ENCODE results near the gene RNF169. TPM values are rescaled to one million over a fixed set of nuclear protein-coding genes. Genes with fewer than 3 reads are reported as not detected.
"Not testable (repeated sequence)": the region's sequence is repeated elsewhere in the genome, so short reads cannot be mapped to it uniquely, and the experiment has no call there.

The RNF169 gene
- total and polyA plus RNA-seq, 8 donors, result 2.1 to 28.1 (median 8.2) TPM

GRCh38 chr11:74766905-74767304 lies 18.3 kb downstream of the RNF169 start:
- 94 to 99% (median 97%) methylated on average over 1 of the region's 1 CpG for WGBS, 5 donors
- no peak for DNase-seq
- TF ChIP-seq EP300 (IDR thresholded peaks at IDR 0.05) (no peak), POLR2AphosphoS5 (IDR thresholded peaks at IDR 0.05) (no peak), POLR2A (IDR thresholded peaks at IDR 0.05) (no peak), CTCF (IDR thresholded peaks at IDR 0.05) (no peak)
- H3K36me3 ChIP-seq, result peaks cover 0 to 3% (median 0%) of the 10 kb centered on the region in 4 donors
- no peaks in the 10 kb centered on the region for H3K9me3 ChIP-seq
- H3K27ac ChIP-seq, result no peak overlapping the region
- peaks cover 0 to 25% (median 6%) of the 10 kb centered on the region in 4 donors for H3K4me1 ChIP-seq
- no peak overlapping the region for H3K4me3 ChIP-seq
- H3K27me3 ChIP-seq, result no peaks in the 10 kb centered on the region
- intact Hi-C loops (cut with DNase I; ENCODE audit: low total_unique reads), result no loop called here

- intact Hi-C loops (cut with DNase I; ENCODE audit: low total_unique reads); H3K27me3 ChIP-seq; H3K4me3 ChIP-seq; H3K36me3 ChIP-seq; DNase-seq; H3K9me3 ChIP-seq; H3K27ac ChIP-seq: not testable (repeated sequence)
- peaks cover 0 to 36% (median 11%) of the 10 kb centered on the region in 4 donors for H3K4me1 ChIP-seq
- 83 to 93% (median 89%) methylated on average over 9 of the region's 9 CpGs for WGBS, 5 donors
These were observed 19.6 kb downstream of the RNF169 start for GRCh38 chr11:74768172-74768651.

- H3K27ac ChIP-seq, result no peak overlapping the region
These were observed 20.5 kb downstream of the RNF169 start for GRCh38 chr11:74769055-74769707.

GRCh38 chr11:74770456-74770855 lies 21.8 kb downstream of the RNF169 start:
- no peak for TF ChIP-seq CTCF (IDR thresholded peaks at IDR 0.05)
- TF ChIP-seq POLR2AphosphoS5 (IDR thresholded peaks at IDR 0.05), result no peak
- no peak for TF ChIP-seq POLR2A (IDR thresholded peaks at IDR 0.05)
- TF ChIP-seq EP300 (IDR thresholded peaks at IDR 0.05), result no peak
- 56 to 67% (median 63%) methylated on average over 5 of the region's 5 CpGs for WGBS, 5 donors
- Histone ChIP-seq H3K4me3 (no peak overlapping the region), H3K4me1 (peaks cover 0 to 57% (median 16%) of the 10 kb centered on the region in 4 donors), H3K36me3 (no peaks in the 10 kb centered on the region), H3K9me3 (no peaks in the 10 kb centered on the region), H3K27ac (no peak overlapping the region), H3K27me3 (no peaks in the 10 kb centered on the region)
- no peak for DNase-seq
- intact Hi-C loops (cut with DNase I; ENCODE audit: low total_unique reads), result no loop called here

More at GRCh38 chr11:74769055-74769707, 20.5 kb downstream of the RNF169 start:
- no peak for DNase-seq
- WGBS, 5 donors, result 63 to 74% (median 67%) methylated on average over 2 of the region's 2 CpGs
- Histone ChIP-seq H3K4me3 (no peak overlapping the region), H3K9me3 (no peaks in the 10 kb centered on the region), H3K27me3 (no peaks in the 10 kb centered on the region), H3K36me3 (no peaks in the 10 kb centered on the region), H3K4me1 (peaks cover 0 to 44% (median 13%) of the 10 kb centered on the region in 4 donors)
- intact Hi-C loops (cut with DNase I; ENCODE audit: low total_unique reads), result no loop called here
- TF ChIP-seq POLR2A (IDR thresholded peaks at IDR 0.05), result no peak
- no peak for TF ChIP-seq EP300 (IDR thresholded peaks at IDR 0.05)
- TF ChIP-seq CTCF (IDR thresholded peaks at IDR 0.05), result no peak
- TF ChIP-seq POLR2AphosphoS5 (IDR thresholded peaks at IDR 0.05), result no peak

GRCh38 chr11:74771139-74771538 lies 22.5 kb downstream of the RNF169 start:
- Histone ChIP-seq H3K27me3 (no peaks in the 10 kb centered on the region), H3K4me3 (no peak overlapping the region), H3K27ac (no peak overlapping the region), H3K36me3 (no peaks in the 10 kb centered on the region), H3K9me3 (no peaks in the 10 kb centered on the region), H3K4me1 (peaks cover 0 to 61% (median 19%) of the 10 kb centered on the region in 4 donors)
- intact Hi-C loops (cut with DNase I; ENCODE audit: low total_unique reads), result no loop called here
- no peak for DNase-seq
- TF ChIP-seq EP300 (IDR thresholded peaks at IDR 0.05) (no peak), CTCF (IDR thresholded peaks at IDR 0.05) (no peak), POLR2A (IDR thresholded peaks at IDR 0.05) (no peak), POLR2AphosphoS5 (IDR thresholded peaks at IDR 0.05) (no peak)
- 94 to 97% (median 97%) methylated on average over 3 of the region's 3 CpGs for WGBS, 5 donors
